Tongue (tissue), 2 donors: Measurements from ENCODE around the gene UBAP2. TPM values are rescaled to one million over a fixed set of nuclear protein-coding genes. Genes with fewer than 3 reads are reported as not detected.
"Not testable (repeated sequence)": the region's sequence is repeated elsewhere in the genome, so short reads cannot be mapped to it uniquely, and the experiment has no call there.

Experiments used
- DNase-seq: peaks from one replicate; pipeline ENCODE4 v3.0.0-alpha.2; 2015
- total RNA-seq: library from RNA; depleted of rRNA; stranded (reverse); fragments of >200 nt; gene quantifications from one replicate; pipeline ENCODE4 v1.2.3, GENCODE V29; 2014

UBAP2 gene
- total RNA-seq, 1 donor from 2014 or later = 60.4 TPM

DNA sequence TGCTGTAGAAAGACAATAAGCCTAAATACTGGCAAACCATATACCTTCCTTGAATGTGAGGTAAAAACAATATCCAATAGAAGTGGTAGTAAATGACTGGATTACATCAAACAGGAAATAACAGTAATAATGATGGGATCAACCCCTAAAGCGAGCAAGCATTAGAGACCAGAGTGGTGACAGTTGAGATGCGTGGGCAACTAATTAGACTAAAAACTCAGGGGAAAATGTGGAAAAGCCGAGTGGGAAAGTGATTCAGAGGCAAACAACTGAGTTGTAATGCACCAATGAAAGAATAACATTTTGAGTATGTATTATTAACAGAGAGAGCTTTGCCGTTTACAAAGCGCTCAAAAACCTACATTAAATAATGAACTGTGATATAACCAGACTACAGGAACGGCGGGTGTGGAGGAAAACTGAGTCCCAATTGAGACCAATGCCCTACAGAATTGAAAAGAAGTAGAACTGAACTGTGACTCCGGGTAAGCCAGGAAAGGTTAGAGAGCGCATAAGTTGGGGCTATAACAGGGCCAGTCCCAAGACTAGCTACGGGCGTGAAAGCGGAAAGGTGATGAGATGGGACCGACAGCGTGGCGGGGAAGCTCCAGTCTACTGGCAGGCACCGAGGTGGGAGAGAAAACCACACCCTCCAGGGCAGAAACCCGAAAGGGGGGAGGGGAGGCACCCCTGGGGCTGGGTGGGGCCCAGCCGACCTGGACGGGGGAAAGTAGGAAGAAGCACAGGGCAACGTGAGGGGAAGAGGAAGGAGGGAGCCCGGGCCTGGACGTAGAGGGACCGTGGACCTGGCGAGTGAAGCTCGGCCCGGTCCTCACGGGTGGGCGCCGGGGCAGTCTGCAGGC lies 592 bp downstream of the UBAP2 start:
- peak; percentile 50 for DNase-seq

DNA sequence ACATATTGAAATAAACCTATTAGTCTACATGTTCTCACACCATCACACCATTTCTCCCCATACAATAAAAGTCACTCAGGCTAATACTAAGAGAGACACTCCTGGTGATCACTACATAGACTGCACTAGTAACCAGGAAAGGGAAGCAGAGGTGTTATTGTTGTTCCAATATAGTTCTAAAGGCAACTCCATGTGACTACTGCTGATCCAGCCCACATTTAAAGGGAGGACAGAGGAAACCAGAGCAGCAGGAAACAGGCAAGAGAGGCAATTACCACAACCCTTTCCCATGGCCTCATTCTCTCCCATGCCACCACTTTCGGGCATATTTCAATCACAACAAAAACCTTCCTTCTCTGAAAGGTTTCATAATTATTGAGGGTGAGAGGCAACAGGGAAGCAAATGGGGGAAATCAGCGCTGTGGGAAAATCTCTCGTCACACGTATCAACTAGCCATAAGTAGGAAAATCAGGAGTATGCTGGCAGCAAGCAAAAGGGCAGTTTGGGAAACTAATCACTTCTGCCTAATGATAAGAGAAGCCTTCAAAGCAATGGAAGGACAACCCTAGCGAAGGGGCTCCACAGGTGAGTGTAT lies 1.8 kb downstream of the UBAP2 start:
- DNase-seq = no peak

DNA sequence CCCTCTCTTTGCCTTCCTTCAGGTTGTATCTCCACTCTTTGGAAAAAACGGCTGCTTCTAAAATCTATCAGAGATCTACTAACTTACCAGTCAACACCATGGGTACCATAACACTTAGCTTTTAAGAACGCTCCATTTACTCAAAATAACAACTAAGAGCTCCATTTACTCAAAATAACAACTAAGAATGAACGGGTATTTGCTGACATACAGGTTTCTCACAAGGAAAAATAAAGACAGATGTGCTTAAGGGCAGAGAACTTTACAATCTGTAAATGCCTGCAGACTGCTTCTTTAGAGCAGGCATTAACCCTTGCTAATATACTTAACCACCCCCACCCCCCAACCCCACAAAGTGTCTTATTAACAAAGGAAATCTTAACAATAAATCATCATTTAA lies 2.8 kb downstream of the UBAP2 start:
- no peak for DNase-seq

DNA sequence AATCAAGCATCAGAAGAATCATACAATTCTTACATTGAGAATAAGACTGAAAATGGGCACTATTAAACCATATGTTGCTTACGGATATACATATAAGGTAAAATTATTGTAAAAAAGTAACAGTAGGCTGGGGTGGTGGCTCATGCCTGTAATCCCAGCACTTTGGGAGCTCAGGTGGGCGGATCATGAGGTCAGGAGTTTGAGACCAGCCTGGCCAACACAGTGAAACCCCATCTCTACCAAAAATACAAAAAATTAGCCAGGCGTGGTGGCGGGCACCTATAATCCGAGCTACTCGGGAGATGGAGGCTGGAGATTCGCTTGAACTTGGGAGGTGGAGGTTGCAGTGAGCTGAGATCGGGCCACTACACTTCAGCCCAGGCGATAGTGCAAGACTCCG lies 6.6 kb downstream of the UBAP2 start:
- not testable (repeated sequence) for DNase-seq

DNA sequence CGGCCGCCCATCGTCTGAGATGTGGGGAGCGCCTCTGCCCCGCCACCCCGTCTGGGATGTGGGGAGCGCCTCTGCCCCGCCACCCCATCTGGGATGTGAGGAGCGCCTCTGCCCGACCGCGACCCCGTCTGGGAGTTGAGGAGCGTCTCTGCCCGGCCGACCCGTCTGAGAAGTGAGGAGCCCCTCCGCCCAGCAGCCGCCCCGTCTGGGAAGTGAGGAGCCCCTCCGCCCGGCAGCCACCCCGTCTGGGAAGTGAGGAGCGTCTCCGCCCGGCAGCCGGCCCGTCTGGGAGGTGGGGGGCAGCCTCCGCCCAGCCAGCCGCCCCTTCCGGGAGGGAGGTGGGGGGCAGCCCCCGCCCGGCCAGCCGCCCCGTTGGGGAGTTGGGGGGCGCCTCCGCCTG lies 9.8 kb downstream of the UBAP2 start:
- not testable (repeated sequence) for DNase-seq

DNA sequence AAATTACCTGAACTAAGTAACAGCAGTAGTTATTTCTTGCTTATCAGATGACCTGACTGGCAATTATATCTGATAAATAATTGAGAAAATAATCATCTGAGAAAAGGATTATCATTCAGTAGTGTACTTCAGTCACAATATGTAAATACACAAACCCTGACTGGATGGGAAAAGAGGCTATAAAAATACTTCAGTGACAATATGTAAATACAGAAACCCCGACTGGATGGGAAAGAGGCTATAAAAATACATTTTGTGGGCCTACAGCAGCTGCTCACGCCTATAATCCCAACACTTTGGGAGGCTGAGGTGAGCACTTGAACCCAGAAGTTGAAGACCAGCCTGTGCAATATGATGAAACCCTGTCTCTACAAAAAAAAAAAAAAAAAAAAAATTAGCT lies 11.1 kb downstream of the UBAP2 start:
- no peak for DNase-seq

DNA sequence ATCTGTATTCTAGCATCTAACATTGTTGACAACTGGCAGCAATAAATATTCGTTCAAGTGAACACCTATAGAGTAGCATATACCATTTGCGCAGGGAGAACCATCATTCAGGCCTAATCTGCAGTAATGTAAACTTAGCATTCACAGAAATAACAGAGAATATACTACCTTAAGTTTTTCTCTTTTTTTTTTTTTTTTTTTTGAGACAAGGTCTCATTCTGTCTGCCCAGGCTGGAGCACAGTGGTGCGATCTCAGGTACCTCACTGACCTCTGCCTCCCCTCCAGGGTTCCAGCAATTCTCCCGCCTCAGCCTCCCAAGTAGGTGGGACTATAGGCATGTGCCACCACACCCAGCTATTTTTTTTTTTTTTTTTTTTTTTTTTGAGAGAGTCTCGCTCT lies 12.1 kb downstream of the UBAP2 start:
- DNase-seq = no peak

DNA sequence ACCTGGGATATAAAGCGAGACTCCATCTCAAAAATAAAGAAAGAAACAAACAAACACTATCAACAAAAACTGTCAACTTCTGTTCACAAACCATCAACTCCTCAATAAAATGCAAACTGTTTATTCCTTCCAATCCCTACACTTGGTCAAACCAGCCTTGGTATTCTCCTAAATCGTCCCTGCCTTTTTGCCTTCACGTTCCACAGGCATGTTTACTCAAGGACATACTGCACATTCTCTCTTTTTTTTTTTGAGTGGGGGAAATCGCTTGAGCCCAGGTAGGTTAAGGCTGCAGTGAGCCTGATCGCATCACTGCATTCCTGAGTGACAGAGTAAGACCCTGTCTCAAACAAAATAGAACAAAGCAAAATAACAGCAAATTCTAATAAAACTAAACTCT lies 13.0 kb downstream of the UBAP2 start:
- DNase-seq = no peak

DNA sequence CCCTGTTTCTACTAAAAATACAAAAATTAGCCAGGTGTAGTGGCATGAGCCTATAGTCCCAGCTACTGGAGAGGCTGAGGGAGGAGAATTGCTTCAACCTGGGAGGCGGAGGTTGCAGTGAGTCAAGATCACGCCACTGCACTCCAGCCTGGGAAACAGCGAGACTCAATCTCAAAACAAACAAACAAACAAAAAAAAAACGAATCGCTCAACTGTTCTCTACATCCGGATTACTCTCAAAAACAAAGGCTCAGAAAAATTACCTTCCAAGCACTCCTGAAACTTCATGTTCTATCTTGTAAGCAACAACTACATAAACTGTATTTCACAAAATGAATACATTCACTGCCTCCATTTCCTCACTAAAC lies 14.0 kb downstream of the UBAP2 start:
- no peak for DNase-seq

DNA sequence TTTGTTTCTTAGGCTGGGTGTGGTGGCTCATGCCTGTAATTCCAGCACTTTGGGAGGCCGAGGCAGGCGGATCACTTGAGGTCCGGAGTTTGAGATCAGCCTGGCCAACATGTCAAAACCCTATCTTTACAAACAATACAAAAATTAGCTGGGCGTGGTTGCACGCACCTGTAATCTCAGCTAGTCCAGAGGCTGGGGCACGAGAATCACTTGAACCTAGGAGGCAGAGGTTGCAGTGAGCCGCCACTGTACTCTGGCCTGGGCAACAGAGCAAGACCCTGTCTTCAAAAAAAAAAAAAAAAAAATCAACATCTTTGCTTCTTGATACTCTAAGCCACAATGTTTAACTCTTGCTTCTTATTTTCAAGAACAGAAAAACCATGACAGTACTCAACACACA lies 16.1 kb downstream of the UBAP2 start:
- DNase-seq = no peak

DNA sequence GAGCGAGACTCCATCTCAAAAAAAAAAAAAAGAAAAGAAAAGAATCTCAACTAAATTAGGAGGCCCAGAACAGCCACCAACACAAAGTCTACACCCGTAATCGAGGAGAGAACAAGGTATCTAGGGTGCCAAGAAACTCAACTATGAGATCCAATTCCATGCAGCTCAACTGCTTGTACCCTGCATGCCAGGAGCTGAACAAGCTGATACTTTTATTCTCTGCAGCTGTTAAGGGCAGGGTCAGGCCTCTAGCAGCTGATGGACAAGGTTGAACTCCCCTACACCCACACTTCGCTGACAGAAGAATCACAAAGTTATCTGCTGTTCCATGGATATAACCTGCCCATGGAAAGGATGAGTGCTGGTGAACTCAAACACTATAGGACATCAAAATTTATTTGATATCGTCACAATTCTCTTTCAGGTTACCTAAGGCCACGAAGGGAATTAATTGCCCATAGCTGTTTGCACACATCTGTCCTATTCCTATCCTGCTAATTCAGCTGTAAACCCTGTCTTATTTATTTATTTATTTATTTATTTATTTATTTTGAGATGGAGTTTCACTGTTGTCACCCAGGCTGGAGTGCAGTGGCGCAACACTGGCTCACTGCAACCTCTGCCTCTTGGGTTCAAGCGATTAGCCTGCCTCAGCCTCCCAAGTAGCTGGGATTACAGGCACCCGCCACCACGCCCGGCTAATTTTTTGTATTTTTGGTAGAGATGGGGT lies 20.7 kb downstream of the UBAP2 start:
- peak; percentile 81 for DNase-seq

DNA sequence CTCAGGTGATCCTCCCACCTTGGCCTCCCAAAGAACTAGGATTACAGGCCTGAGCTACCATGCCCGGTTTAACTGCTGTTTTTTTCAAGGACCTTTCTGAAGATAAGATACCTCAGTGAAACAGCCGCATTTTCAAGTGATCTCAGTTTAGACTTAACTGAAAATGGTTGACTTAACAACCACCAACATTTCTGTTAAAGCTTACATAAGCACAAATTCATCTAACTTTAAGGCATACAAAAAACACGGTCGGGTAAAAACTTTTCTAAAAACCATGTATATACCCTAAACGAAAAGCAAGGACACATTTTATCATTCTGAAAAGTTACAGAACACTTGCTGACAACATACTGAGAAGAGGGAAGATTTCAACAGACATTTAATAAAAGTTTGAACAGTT lies 22.9 kb downstream of the UBAP2 start:
- no peak for DNase-seq

DNA sequence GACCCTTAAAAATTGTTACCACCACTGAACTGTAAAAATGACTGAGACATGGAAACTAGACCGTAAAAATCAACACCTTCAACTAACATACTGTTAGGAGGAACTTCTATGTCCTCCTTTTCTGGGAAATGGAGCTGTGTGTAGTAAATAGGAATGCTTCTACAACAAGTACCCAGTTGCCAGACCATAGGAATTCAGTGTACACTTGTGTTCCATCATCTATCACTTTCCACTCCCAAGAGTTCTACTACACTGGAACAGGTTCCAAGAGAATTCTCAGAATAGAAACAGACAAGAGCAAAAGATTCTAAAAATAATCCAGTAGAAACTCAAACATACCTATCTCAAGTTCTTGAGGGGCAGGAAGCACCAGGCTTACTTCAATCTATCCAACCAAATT lies 23.6 kb downstream of the UBAP2 start:
- DNase-seq = peak; percentile 69

DNA sequence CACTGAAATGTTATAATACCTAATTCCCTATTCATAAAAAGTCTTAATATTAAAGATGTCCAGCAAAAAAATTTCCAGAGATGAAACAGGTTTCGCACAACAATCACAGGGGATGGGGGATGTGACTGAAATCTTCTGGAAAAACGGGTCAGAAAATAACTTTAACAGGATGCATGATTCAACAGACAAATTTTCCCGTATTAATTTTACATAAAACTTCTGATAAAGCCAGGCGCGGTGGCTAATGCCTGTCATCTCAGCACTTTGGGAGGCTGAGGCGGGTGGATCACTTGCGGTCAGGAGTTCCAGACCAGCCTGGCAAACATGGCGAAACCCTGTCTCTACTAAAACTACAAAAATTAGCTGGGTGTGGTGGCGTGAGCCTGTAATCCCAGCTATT lies 24.2 kb downstream of the UBAP2 start:
- not testable (repeated sequence) for DNase-seq

DNA sequence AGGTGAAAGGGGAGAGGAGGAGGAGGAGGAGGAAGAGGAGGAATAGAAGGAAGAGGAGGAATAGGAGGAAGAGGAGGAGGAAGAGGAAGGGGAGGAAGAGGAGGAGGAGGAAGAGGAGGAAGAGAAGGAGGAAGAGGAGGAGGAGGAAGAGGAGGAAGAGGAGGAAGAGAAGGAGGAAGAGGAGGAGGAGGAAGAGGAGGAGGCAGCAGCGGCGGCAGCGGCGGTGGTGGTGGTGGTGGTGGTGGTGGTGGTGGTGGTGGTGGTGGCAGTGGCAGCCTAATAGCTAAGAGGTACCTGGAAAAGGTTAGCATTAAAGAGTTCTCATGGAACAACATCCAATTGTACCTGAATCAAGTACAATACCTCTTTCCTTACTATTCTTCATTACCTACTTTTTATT lies 32.5 kb downstream of the UBAP2 start:
- DNase-seq = no peak

DNA sequence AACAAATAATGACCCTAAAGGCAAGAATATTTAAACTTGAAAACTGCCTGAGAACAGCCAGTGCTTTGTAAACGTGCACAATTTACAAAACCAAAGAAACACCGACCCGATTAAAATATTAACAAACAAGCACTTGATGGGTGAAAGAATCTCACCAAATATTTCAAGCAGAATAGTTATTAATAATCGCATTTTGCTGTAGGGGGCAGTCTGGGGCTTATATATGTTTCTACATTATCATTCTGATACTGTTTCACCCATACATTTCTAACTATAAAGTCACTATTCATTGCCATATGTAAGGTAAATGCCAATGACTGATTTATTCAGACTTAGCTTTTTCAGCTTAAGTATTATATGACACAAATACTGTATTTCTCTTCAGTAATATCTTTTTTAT lies 37.7 kb downstream of the UBAP2 start:
- DNase-seq = peak; percentile 32

DNA sequence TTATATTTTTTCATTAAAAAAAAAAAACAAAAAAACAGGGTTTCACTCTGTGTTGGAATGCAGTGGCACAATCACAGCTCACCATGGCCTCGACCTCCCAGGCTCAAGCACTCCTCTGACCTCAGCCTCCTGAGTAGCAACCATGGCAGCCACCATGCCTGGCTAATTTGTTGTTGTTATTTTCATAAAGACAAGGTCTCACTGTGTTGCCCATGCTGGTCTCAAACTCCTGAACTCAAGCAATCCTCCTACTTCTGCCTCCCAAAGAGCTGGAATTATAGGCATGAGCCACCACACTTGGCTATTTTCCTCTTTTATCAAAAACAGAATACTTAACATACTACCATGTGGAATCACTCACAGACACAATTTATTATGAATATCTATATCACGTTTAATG lies 46.7 kb downstream of the UBAP2 start:
- no peak for DNase-seq

DNA sequence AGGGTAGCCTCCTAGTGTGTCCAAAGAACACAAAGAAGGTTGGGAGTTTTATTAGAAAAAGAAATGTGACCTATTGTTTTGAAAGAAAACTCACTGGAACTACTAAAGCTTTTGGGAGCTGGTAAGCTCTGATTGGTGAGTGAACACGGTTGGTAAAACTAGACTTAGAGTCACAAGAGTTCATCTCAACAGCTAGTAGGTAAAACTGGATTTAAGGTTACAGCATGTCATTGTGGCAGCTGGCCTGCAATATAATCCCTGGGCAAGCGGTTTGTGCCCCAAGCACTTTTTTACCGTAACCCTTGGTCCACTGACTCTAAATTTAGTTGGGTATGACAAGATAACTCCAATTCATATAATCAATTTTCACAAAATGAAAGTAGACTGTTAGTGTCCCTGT lies 47.4 kb downstream of the UBAP2 start:
- DNase-seq = peak; percentile 3

DNA sequence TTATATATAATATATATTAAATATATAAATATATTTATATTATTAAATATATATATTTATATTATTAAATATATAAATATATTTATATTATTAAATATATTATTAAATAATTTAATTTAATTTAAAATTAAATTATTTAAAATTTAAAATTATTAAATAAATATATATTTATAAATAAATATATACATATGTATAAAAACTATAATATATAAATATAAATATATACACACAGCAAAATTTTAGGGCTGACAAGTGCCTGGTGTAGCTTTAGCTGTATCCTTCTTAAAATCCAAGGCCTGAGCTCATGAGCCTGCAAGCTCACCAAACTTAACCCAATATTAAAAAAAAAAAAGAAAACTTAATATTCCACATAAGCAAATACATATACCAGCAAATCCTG lies 53.2 kb downstream of the UBAP2 start:
- DNase-seq = no peak

DNA sequence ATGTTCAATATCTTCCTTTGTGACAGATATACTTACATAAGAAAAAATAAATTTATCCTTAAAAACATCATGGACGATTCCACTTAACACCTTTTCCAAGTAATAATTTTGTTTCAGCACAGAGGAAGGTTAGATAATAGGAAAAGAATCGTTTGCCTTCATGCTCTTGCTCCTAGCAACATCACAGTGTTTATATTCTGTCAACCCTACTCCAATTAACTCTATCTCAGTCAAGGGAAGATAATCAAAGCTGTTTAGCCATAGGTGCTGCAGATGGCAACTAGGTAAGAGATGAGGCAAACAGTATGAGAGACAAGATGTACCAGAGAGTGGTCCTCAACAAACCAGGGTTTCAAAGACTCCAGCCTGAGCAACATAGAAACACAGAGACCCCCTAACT lies 55.6 kb downstream of the UBAP2 start:
- DNase-seq = no peak

DNA sequence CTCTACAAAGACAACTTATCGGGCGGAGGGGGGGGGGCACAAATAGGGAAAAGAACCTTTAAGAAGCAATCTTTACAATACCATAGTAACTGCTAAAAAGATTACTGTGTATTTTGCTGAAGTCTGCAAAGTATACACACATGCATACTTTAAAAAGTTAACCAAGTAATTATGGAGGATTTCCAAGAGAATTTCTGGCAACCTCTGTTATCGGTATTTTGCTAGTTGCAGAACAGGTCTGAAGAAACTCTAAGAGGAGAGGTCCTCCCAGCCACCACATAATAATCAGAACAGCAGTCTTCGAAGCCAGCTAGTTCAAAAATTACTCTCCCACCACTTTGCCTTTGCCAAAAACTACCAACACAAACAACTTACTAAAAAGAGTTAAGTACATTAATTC lies 56.1 kb downstream of the UBAP2 start:
- DNase-seq = peak; percentile 6

DNA sequence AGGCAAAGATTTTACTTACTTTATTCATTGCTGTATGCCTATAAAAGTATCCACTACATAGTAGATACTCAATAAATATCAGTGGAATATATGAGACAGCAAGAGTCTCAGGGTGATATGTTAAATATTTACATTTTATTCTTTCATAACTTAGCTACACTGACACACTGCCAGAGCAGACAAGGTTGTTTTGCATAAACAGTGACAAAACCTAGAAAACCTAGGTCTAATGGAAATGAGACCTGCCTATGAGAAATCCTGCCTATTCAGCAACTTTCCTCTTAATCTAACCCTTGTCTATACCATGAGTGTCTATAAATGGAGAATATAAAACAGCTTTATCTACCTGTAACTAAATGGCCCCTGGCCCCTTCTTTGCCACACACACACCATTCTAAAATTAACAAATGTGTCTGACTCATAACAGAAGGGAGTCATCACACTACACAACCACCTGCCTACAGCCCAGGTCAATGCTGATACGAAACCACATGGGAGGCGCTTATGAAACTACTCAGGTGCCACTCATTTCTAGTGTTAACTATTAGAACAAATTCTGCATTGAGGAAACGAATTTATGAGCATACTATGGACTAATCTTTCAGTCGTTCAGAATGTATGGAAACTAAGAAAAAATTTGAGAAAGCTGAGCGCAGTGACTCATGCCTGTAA lies 60.3 kb downstream of the UBAP2 start:
- no peak for DNase-seq

DNA sequence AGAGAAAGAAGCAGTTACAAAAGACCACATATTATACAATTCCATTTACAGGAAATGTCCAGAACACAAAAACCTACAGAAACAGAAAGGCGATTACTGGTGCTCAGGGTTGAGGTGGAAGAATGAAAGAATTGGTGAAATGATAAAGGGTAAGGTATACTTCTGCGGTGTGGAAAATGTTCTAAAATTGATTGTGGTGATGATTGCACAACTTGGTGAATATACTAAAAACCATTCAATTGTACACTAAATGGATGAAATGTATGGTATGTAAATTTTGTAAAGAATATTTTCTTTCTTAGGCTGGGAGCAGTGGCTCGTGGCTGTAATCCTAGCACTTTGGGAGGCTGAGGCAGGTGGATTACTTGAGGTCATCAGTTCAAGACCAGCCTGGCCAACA lies 72.3 kb downstream of the UBAP2 start:
- DNase-seq = no peak
